Vagina (tissue), 2 donors: ENCODE results near the gene OR10AD1. TPM values are rescaled to one million over a fixed set of nuclear protein-coding genes. Genes with fewer than 3 reads are reported as not detected.
"Not testable (repeated sequence)": the region's sequence is repeated elsewhere in the genome, so short reads cannot be mapped to it uniquely, and the experiment has no call there.

Experiments
- DNase-seq, 2 donors: peaks; one replicate each; pipeline ENCODE4 v3.0.0-alpha.2; 2017; ENCODE audit errors: extremely low spot score in 2 of 2
- H3K27ac ChIP-seq: fragments of 200-600 bp; sonication (generic); one replicate; pipeline ENCODE4 v1.5.1; 2019
- H3K27me3 ChIP-seq: fragments of 200-600 bp; sonication (generic); one replicate; pipeline ENCODE4 v1.5.1; 2019
- H3K36me3 ChIP-seq, 2 donors: fragments of 200-600 bp; sonication (generic); one replicate each; pipeline ENCODE4 v1.5.1; 2017 to 2019
- H3K4me1 ChIP-seq: fragments of 200-600 bp; sonication (generic); one replicate; pipeline ENCODE4 v1.5.1; 2019
- H3K4me3 ChIP-seq, 2 donors: fragments of 200-600 bp; sonication (generic); 1 replicate in 1 of 2; 2 replicates in 1 of 2; pipeline ENCODE4 v1.5.1; 2016 to 2019
- H3K9me3 ChIP-seq: fragments of 200-600 bp; sonication (generic); one replicate; pipeline ENCODE4 v1.5.1; 2019
- CTCF ChIP-seq, 3 experiments: fragments of 450-650 bp in 2 of 3; fragments of 200-600 bp in 1 of 3; sonication (generic) in 1 of 3; IDR thresholded peaks; one replicate each; pipeline ENCODE4 v1.5.1; 2017 to 2019; ENCODE audit warnings: antibody characterized with exemption in 3 of 3, mild to moderate bottlenecking in 2 of 3, moderate library complexity in 2 of 3
- POLR2A ChIP-seq, 2 donors: fragments of 450-650 bp; IDR thresholded peaks; one replicate each; pipeline ENCODE4 v1.6.1; 2017; ENCODE audit warnings: antibody characterized with exemption in 2 of 2, mild to moderate bottlenecking in 2 of 2, moderate library complexity in 2 of 2
- POLR2AphosphoS5 ChIP-seq, 2 donors: sonication (generic); formaldehyde crosslinking; IDR thresholded peaks; one replicate each; pipeline ENCODE4 v1.9.0; 2017; ENCODE audit warnings: antibody characterized with exemption in 2 of 2, mild to moderate bottlenecking in 2 of 2, low read depth in 1 of 2; ENCODE audit not compliant: insufficient read depth in 1 of 2
- intact Hi-C: fragments of 100-400 bp; cut with DNase I; formaldehyde crosslinking; loops from one replicate; pipeline ENCODE4 v1.15.1; 2023
- total RNA-seq: library from RNA; depleted of rRNA; stranded (reverse); fragments of >200 nt; gene quantifications from one replicate; pipeline ENCODE4 v1.2.3, GENCODE V29; 2016

The OR10AD1 gene
- total RNA-seq, 1 donor from 2014 or later = not detected

DNA sequence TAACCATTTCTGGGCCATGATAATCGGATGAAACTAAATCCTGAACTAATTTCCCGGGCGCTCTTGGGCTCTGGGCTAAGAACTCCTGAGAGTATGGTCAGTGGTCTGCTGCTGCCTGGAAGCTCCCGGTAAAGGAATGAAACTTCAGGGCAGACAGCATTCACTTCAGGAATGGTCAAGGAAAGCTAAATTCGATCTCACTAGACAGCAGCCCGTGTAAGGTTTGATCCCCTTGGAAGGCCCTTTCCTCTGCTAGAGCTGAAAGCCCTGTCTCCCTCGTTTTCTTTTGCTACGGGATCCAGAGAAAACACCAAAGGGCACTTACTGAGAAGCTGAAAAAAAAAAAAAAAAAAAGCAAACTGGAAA, 46.5 kb downstream of the OR10AD1 start:
- Histone ChIP-seq H3K4me1 (peaks cover 15% of the 10 kb centered on the region), H3K27me3 (no peaks in the 10 kb centered on the region), H3K9me3 (no peaks in the 10 kb centered on the region), H3K27ac (peak overlapping the region; percentile 90), H3K36me3 (peaks cover 0 to 9% of the 10 kb centered on the region in 2 donors), H3K4me3 (peak overlapping the region; percentile 76 to 95)
- DNase-seq = no peak
- TF ChIP-seq POLR2A (IDR thresholded peaks at IDR 0.05) (no peak), POLR2AphosphoS5 (IDR thresholded peaks at IDR 0.05; ENCODE audit: insufficient read depth in 1 of 2, low read depth in 1 of 2) (no peak), CTCF (IDR thresholded peaks at IDR 0.05) (no peak)
- intact Hi-C loops = loop anchor here (5.0 kb wide), 1 partner anchor 49 kb away; the partner anchor contains the start of gene SENP1

- not testable (repeated sequence) for H3K27ac ChIP-seq, DNase-seq, H3K9me3 ChIP-seq, H3K27me3 ChIP-seq
- peaks cover 15% of the 10 kb centered on the region for H3K4me1 ChIP-seq
- peaks cover 0 to 18% of the 10 kb centered on the region in 2 donors for H3K36me3 ChIP-seq
- peak overlapping the region in 1 of 2 donors; percentile 95 for H3K4me3 ChIP-seq
- intact Hi-C loops = loop anchor here (5.0 kb wide), 1 partner anchor 48 kb away; the partner anchor contains the start of gene SENP1
Measured at GRCh38 chr12:48155786-48156185, 47.3 kb downstream of the OR10AD1 start.

Other genes starting within 250 kb of the OR10AD1 start
- 25.3 TPM for gene TMEM106C, start 239.7 kb downstream of the OR10AD1 start, total RNA-seq
- not detected for gene COL2A1, start 198.8 kb downstream of the OR10AD1 start, total RNA-seq
- 21.4 TPM for gene SENP1, start 97.2 kb downstream of the OR10AD1 start, total RNA-seq
- 29.0 TPM for gene PFKM, start 83.9 kb downstream of the OR10AD1 start, total RNA-seq
- 16.9 TPM for gene ASB8, start 45.8 kb downstream of the OR10AD1 start, total RNA-seq
- gene CCDC184, start 19.6 kb downstream of the OR10AD1 start, total RNA-seq = 1.2 TPM
- 15.5 TPM for gene ZNF641, start 147.6 kb upstream of the OR10AD1 start, total RNA-seq